ENCODE measurements around the gene HES5. TPM values are rescaled to one million over a fixed set of nuclear protein-coding genes. Genes with fewer than 3 reads are reported as not detected.

HES5 gene
- total and polyA plus RNA-seq, 2 donors (not counting 3 experiments of a cell fraction or from before 2014, with no cell fraction given), result 0.07 TPM; not detected in 1

- intact Hi-C loops (cut with micrococcal nuclease) (no loop called here), dilution Hi-C loops (cut with MboI; ENCODE audit: extremely low pct_ligation_motif_present, low sequenced_read_pairs) (no loop called here)
- Histone ChIP-seq H3K9ac (replicated peaks; ENCODE audit: extremely low read depth, insufficient read depth, low read length) (no peak overlapping the region), H3K4me2 (ENCODE audit: insufficient read depth, low read length) (no peak overlapping the region), H3K9me1 (replicated peaks; ENCODE audit: control insufficient read depth, extremely low read depth, insufficient read depth, low read length) (no peaks in the 10 kb centered on the region), H3K4me1 (ENCODE audit: control insufficient read depth, extremely low read depth, insufficient read depth, low read length) (no peaks in the 10 kb centered on the region), H3K36me3 (ENCODE audit: control insufficient read depth in 2 of 2, extremely low read depth in 1 of 2, insufficient read depth in 2 of 2, low read length in 2 of 2) (no peaks in the 10 kb centered on the region), H4K20me1 (replicated peaks; ENCODE audit: control insufficient read depth, extremely low read depth, insufficient read depth, low read length) (no peaks in the 10 kb centered on the region), H3K4me3 (replicated peaks in 1 of 3; ENCODE audit: insufficient read depth in 1 of 3, low read depth in 1 of 3, low read length in 3 of 3) (no peak overlapping the region), H3K27ac (ENCODE audit: insufficient read depth, low read depth, low read length) (no peak overlapping the region), H3K79me2 (ENCODE audit: control insufficient read depth, insufficient read depth, low read length) (no peaks in the 10 kb centered on the region), H3K27me3 (ENCODE audit: control insufficient read depth in 2 of 2, insufficient read depth in 2 of 2, low read length in 2 of 2) (no peaks in the 10 kb centered on the region), H3K9me3 (replicated peaks; ENCODE audit: control insufficient read depth, insufficient read depth, low read length) (no peaks in the 10 kb centered on the region), H2AFZ (ENCODE audit: low read depth, low read length) (no peak overlapping the region)
- FAIRE-seq, result no peak
- no peak for TF ChIP-seq EZH2 (IDR thresholded peaks at IDR 0.05; ENCODE audit: borderline replicate concordance, low read depth, low read length, severe bottlenecking)
- no peak for TF ChIP-seq POLR2AphosphoS5 (IDR thresholded peaks at IDR 0.05; ENCODE audit: insufficient read depth, low read depth, low read length)
- no peak for TF ChIP-seq FOS (IDR thresholded peaks at IDR 0.05; ENCODE audit: borderline replicate concordance, insufficient read depth, low read length)
- no peak for TF ChIP-seq CTCF (IDR thresholded peaks at IDR 0.05; ENCODE audit: extremely low read depth in 1 of 2, insufficient read depth in 1 of 2, low read depth in 1 of 2, low read length in 2 of 2)
- no peak for TF ChIP-seq MAX (IDR thresholded peaks at IDR 0.05; ENCODE audit: insufficient read depth, insufficient read length)
- TF ChIP-seq JUN (IDR thresholded peaks at IDR 0.05; ENCODE audit: borderline replicate concordance, insufficient read depth, insufficient read length, low read depth), result no peak
- no peak for TF ChIP-seq MYC (IDR thresholded peaks at IDR 0.05; ENCODE audit: low read depth, low read length)
- no peak for TF ChIP-seq POLR2A (IDR thresholded peaks at IDR 0.05; ENCODE audit: low read depth, low read length)
- no peak for TF ChIP-seq GATA2 (IDR thresholded peaks at IDR 0.05; ENCODE audit: insufficient read depth, insufficient read length, low read depth, low read length)
- ChIA-PET POLR2A (no interaction called here), CTCF (no interaction called here)
- no peak for DNase-seq (ENCODE audit: low read depth, low spot score)
- BruUV-seq (replicated peaks), result no TSS peak
Observed at GRCh38 chr1:2480236-2480985, 49.7 kb downstream of the HES5 start.

Measured in endothelial cell of umbilical vein (primary cell).